Hypothalamus (tissue), 51 donors: ENCODE data around the gene POU2F2.
A peak's percentile ranks its signal among the peaks of the same experiment; 100 is the strongest.

Experiments
- DNase-seq, 51 donors: peaks; one replicate each; lab custom pipeline; 2025; lab: John Stamatoyannopoulos, UW

Gene POU2F2

DNA sequence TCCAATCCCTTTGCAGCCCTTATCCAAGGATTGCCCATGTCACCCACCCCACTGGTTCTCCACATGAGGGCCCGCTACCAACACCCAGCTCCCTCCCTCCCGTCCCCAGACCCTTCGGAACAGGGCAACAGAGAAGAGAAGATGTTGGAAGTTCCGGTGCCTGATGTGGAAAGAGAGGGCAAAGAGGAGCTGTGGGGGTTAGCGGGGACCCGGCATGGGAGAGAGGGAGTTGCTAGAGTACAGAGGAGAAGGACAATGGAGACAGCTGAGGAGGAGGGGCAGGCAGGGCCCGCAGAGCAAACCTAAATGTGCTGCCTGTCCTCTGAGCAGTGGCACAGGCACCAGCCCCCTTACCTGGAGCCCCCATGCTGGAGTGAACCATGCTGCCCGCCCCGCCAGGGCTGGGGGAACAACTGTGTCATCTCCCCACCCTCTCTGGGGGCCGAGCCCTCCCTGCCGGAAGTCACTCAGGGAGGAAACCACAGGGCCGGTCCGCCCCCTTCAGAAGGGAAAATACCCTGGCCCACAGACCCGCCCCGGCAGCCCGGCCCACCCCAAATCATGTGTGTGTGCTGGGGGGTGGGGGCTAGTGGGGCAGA, at the start of gene POU2F2:
POU2F2 (minus strand) TSS at position 417 of the 599 bp plus-strand sequence; CDS start at position 382, 35 bp downstream.
- peak in 19 of 51 donors; percentile 4 to 36 (median 22) for DNase-seq

DNA sequence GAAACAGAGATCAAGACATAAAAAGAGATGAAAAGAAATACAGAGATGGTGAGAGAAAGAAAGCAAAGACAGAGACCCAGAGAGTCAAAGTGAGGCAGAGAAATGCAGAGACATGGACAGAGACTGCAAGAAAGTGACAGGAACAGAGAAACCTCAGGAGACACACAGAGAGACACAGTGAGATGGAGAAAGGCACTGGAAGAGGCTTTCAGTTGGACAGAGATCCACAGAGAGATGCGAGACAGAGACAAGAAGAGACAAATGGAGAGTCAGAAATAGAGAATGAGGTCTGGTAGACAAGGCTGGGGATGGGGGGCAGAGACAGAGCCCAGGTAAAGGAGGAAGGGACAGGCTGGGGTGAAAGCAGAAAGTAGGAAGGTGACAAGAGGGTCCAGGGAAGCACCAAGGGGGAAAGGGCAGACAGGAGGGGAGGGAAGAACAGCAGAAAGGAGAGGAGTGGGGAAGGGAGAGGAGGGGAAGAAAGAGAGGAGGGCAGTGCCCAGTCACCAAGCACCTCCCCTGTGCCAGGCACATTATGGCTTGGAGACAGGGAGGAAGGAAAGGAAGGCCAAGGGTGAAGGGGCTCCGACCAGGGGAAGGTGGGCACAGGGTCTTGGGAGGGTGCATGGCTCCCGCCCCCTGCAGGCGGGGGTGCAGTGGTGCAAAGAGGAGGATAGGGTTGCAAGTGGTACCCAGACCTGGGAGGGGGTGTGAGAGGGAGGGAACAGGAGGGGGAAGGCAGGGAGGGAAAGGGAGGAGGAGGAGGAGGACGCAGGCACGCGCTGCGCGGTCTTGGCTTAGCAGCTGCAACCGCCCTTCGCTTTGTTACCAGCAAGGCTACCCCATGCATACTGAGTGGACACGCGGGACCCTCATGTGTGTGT, 46.8 kb upstream of the POU2F2 start:
- DNase-seq = no peak

DNA sequence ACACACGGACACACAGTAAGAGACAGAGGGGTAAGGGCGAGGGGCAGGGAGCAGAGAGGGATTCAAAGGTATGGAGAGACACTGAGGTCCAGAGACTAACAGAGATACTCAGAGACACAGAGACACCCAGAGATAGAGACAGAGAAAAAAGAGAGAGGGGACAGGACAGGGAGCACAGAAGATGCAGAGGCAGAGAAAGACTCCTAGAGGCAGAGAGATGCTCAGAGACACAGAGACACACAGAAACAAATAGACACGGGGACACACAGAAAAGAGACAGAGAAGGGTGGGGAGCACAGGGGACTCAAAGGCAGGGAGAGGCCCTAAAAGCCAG, 45.4 kb upstream of the POU2F2 start:
- no peak for DNase-seq

DNA sequence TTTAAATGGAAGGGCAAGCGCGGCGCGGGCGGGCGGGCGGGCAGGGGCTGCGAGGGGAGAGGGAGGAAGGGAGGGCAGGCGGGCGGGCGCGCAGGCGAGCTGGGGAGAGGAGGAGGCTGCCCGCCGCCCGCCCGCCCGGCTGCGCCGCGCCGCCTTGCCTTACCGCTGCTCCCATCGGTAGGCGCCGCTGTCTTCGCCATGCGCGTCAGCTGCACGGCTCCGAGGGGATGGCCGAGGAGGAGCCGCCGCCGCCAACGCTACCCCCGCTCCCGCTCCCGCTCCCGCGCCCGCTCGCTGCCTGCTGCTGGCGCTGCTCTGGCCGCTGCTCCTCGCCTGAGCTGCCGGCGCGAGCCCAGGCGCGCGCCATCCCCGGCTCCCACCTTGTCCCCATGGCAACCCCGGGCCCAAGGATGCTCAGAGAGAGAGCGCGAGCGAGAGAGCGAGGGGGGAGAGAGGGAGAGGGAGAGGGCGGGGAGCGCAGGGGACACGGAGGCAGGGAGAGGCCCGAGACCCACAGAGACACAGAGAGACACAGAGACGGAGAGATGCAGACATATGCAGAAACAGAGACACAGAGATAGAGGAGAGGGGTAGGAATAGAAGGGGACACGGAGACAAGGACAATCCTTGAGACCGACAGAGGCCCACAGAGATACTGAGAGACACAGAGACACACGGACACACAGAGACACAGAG, 44.9 kb upstream of the POU2F2 start:
- peak in 49 of 51 donors; percentile 20 to 87 (median 58) for DNase-seq

DNA sequence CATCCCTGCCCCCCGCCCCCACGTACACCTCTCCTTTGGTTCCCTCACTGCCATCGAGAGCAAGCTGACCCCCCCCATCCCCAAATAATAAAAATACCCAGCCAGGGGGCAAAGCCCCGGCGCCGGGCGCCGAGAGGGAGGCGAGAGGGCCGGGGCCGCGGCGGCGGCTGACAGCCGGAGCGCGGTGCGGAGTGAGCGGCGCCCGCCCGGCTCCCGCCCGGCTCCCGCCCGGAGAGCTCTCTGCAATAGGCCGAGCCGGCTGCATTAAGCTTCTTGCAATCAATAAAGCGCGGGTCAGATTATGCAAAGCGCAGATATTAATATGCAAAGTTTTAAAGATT, 44.4 kb upstream of the POU2F2 start:
- DNase-seq = peak in 7 of 51 donors; percentile 19 to 69 (median 38)

DNA sequence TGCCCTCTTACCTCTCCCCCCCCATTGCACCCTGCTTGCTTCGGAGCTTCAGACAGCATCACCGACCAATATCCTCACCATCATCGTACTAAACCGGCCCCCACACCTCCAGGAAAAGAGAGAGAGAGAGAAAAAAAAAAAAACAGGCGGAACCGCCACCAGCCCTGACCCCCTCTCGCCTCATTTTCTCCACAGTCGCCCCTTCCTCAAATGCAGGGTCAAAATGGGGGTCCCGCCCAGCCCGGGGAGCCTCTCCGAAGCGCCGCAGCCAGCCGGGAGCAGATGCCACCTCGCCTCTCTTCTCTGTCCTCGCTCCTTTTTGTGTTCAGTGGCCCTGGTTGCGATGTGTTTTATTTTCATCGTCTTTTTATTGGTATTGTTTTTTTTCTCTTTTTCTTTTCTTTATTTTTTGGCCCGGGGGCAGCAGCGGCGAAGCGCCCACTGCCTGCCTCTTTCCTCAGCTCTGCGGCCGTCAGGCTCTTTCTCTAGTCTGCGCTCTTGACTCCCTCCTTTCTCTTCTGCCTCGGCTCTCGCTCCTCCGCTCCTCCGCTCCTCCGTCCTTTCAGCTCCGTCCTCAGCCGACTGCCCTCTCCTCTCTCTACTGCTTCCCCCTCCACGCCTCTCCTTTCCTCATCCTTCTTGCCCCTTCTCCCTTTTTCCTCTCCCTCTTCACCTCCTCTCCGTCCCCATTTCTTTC, 43.9 kb upstream of the POU2F2 start:
- DNase-seq = peak in 7 of 51 donors; percentile 11 to 60 (median 23)

DNA sequence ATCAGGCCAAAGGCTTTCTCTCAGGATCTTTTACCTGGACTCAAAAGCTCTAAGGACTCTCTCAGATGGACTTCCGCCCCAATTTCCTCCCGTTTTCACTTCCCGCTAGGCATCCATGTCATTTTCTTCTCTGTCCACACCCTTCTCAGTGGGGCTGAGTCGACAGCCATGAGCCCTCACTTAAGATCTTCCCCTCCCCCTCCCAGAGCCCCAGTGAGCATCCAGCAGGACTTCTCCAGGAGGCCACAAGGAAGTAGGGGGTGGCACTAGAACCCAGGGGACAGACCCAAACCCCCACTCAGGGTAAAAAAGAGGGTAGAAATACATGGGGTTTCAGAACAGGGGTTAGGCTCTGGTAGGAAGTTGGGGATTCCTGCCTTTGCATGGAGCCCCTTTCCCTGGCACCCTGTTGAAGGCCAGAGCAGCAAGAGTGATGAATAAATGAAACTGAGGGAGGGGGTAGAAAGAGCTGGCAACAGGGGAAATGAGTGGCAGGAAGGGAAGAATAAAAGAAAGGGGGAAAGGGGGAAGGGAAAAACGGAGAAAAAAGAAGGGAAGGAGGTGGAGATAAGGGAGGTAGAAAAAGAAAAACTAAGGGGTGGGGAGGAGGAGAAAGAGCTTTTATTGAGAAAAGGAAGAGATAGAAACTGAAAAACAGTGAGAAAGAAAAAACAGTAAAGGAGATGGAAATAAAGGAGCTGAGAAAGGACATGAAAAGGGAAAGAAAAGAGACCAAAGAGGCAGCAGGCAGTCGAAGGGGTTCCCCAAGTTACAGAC, 42.9 kb upstream of the POU2F2 start:
- DNase-seq = no peak

DNA sequence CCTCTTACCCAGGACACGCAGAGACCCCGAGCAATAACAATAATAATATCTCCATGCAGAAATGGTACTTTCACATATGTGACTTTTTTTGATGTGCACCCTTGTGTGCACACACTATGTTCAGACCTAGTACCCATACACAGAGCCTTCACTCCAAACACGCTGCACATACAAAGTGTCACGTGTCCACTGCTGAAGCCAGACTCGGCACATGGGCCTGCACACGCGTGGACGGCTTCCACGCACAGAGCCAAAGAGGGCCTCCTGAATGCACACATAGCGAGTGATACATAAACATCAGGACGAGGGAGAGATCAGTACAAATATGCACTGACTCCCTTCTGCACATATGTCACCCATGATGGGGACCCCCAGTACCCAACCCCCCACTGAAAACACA, 41.9 kb upstream of the POU2F2 start:
- DNase-seq = no peak

DNA sequence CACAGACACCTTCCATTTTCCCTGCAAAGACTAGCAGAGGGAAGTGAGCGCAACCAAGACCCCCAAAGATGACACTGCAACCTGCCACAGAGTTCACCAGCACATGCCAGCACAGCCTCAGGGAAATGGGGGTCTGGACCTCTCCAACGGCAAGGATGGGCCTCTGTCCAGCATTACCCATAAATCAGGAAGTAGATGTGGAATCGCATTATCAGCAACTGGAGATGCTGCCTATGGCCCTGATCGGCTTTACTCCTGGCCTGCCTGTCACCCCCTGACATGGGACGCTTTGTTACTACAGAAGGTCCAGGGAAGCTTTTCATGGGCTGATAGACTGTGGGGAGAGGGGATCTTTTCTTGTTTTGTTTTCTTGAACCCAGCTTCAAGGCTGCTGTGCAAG, 41.4 kb upstream of the POU2F2 start:
- no peak for DNase-seq

DNA sequence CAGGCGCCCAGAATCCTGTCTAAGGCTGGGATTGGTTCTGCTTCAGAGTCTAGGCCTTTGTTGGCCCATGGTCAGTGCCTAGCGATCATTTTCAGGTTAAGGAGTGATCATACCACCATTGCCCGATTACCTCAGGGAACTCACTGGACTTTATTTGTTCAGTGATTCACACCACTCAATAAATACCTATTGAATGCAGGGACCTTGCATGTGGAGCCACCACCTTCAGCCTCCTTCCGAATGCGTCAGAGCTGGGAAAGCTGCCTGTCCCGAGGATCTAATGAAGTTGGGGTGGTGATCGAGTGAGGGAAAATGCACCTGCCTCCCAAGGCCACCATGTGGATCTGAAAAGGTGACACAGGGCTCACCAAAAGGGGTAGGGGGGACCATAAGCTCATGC, 40.0 kb upstream of the POU2F2 start:
- no peak for DNase-seq

DNA sequence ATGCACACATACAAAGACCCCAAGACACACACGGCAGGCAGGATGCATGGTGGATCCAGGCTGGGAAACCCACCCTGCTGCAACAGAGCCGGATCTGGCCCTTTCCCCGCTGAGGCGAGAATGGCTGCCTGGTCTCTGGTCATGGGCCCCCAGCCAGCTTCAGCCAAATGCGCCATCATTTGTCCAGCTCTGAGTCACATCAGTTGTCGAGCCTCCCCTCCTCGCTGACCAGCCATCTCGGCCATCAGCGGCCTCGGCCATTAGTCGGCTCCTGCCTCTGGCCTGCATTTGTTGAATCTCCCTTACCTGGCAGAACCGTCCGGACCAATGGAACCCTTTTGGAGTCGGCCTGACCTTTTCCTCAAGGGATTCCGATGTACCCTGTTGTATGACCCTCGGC, 38.5 kb upstream of the POU2F2 start:
- DNase-seq = no peak

DNA sequence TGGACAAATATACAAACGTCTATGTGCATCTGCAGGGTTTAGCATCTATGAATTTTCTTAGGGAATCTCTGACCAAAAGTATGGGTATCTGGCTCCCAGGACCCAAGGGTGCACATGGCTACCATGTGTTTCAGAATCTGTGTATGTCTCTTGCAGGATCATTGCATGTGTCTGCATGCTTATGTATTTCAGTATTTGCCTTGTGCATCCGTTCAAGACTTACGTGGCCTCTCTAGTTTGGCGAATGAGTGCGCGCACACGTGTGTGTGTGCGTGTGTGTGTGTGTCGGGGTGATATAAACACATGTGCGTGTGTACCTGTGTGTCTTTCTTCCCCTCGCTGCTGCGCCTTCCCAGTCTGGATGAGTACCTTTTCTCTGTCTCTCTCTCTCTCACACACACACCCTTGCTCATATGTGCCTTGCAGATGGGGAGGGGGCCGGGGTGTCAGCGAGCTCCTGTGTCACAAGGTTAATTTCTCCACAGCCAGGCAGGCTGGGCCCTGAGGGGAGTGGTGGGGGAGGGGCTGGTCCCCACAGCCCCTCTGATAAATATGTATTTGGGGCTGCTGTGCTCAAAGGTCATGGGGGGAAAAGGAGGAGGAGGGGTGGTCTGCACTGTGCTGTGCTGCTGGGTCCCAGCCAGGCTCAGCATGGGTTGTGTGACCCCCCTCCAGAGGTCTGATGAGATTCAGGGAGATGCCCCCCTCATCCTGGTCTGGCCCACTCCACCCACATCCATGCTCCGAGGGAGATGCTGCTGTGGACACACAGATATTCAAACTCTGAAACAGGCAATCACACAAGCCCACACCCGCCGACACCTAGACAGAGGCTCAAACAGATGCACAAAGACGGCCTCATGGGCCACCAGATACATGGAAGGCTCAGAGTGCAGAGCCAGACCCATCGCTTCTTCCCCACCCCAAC, 37.5 kb upstream of the POU2F2 start:
- DNase-seq = no peak

DNA sequence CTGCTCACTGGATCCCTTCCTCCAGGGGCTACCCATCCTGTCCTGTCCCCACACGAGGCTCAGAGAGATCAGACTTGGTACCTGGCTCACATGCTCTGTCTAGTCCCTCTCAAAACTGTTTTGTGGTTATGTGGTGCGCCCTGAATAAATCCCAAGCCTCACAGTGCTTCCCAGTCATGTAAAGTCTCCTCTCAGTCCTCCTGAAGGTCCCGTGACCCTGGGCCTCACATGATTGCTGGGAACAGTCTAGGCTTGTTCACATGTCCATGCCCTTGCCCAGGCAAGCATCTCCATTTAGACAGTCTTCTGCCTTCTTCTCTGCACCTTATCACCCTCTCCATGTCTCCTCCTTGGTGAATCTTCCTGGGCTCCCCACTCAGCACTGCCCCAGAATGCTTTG, 36.0 kb upstream of the POU2F2 start:
- no peak for DNase-seq

DNA sequence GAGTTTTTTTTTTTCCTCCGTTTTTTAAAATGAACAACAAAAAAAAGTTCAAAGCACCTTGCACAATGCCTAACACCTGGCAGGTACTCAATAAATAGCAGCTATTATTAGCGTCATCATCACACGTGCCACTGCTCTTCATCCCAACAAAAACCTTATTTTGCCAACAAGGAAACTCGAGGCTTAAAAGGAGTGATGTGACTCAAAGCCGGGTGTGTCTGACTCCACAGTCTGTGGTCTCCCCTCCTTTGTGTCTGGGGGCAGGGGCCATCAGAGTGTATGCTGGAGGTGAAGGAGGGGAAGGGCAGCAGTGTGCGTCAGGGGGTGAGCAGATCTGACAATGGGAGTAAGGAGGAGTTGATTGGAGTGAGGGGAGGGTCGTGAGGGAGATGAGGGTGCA, 34.1 kb upstream of the POU2F2 start:
- no peak for DNase-seq

DNA sequence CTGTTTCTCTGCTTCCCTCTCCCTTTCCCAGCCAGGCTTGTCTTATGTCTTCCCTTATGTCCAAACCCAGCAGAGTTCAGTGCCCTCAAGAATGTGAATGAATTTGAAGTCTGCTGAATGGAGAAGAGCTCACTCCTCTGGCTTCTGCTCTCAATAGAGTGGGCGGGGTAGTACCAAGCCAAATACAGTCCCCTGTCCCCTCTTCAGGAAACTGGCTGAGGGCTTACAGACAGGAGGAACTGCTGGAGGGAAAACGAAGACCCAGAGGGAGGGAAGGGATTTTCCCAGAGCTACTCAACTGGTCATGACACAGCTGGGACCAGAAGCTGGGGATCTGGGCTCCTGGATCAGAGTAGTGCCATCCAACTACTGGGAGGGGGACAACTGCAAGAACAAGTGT, 32.9 kb upstream of the POU2F2 start:
- DNase-seq = no peak

DNA sequence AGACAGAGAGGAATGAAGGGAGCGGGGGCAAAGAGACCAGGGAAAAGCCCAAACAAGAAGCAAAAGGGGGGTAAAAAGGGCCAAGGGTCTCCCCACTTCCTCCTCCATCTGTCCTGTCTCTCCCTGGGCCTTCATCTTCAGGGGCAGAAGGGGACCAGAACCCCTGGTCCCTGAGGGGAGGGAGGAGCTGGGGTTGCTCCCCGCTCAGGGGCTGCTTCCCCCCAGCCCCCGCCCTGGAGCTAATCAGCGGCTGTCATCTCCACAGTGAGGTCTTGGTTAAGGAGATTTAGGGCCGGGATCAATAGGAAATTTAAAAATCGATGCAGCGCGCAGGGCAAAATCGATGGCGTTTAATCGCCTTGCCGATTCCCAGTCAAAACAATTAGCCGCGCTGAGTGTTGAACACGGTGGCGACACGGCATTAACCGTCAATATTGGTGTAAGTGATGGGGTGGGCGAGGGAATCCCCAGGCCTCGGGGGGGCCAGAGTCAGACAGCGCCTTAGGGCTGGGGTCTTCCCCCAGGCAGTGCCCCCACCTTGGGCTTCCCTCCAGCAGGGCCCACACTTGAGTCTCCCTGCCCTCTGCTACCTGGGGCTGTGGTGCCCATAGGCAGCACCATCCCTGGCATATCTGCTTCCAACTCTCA, 29.5 kb upstream of the POU2F2 start:
- no peak for DNase-seq

DNA sequence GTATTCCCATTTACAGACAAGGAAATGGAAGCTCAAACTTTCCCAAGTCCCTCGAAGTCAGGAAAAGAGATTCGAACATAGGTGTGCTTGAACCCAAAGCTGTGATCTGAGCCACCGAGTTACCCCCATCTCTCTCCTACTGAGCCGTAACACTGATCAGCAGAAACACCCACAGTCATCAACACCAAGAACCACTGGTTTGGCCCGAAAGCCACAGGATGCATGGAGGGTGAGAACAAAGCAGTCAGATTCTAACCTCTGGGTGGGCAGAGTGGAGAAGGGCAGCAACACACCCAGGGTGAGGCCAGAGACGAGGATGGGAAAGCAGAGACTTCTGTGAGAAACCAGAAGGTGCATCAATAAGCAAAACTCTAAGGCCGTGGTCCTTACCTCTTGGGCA, 27.7 kb upstream of the POU2F2 start:
- DNase-seq = no peak

DNA sequence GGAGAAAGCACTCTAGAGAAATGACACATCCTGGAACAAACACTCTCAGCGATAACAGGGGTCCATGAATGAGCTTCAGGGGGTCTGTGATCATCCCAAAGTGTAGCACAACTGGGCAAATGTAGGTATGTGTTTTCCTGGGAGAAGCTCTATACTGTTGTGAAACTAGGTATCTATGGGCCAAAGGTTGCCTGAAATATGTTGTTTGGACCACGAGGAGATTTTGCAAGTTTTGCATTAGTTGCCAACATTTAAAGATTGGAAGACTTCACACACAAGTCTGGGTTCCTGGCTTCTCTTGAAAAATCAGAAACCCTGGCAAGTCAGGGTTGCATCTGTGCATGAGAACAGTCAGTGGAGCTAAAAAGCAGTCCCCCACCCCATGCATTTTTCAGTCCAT, 26.7 kb upstream of the POU2F2 start:
- no peak for DNase-seq

DNA sequence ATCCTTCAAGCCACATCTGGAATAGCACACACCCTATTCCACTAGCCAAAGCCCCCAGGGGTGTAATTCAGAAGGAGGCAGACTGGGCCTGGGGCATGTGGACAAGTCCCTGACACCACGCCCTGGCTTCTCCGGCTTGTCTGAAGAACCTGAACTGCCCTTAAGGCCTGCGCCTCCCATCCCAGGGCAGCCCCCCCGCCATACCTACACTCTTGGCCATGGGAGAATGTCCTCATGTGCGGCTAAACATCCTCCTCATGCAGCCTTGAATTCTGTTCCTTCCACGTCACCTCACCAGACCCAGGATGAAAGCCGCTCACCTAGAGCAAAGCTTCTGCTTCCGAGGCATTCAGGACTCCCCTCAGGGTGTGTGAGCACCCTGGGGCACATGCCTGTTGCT, 24.3 kb upstream of the POU2F2 start:
- no peak for DNase-seq
